CD4-positive, alpha-beta memory T cell (primary cell): Measurements from ENCODE around the gene COL16A1. TPM values are rescaled to one million over a fixed set of nuclear protein-coding genes. Genes with fewer than 3 reads are reported as not detected.
A peak's percentile ranks its signal among the peaks of the same experiment; 100 is the strongest.

Experiments used
- CTCF ChIA-PET: fragments of 350-600 bp; sonication (Branson Sonifier 250); formaldehyde crosslinking; loops from one replicate; lab custom pipeline; 2021; ENCODE audit warnings: inconsistent platforms; ENCODE audit not compliant: partially characterized antibody; lab: Charles Lee
- POLR2A ChIA-PET: fragments of 350-600 bp; sonication (Branson Sonifier 250); formaldehyde crosslinking; loops from one replicate; lab custom pipeline; 2021; ENCODE audit not compliant: partially characterized antibody; lab: Charles Lee
- DNase-seq, 5 donors: peaks; one replicate each; pipeline versions ENCODE4 v3.0.0 to v3.0.0-alpha.2; 2020 to 2022; ENCODE audit warnings: mixed read lengths in 1 of 5
- H3K27ac ChIP-seq: one replicate; pipeline ENCODE4 v1.7.0; 2013; ENCODE audit warnings: low read depth, low read length
- H3K27me3 ChIP-seq: 2 replicates; pipeline ENCODE4 v1.7.0; 2013; ENCODE audit warnings: mild to moderate bottlenecking, low read length, moderate library complexity; ENCODE audit not compliant: insufficient read depth
- H3K36me3 ChIP-seq: 2 replicates; pipeline ENCODE4 v1.7.0; 2013; ENCODE audit warnings: mild to moderate bottlenecking, low read length, moderate library complexity; ENCODE audit not compliant: insufficient read depth
- H3K4me1 ChIP-seq: 2 replicates; pipeline ENCODE4 v1.7.0; 2013; ENCODE audit warnings: mild to moderate bottlenecking, low read length, moderate library complexity; ENCODE audit not compliant: insufficient read depth
- H3K4me3 ChIP-seq, 2 donors: one replicate each; pipeline ENCODE4 v1.7.0; 2013; ENCODE audit warnings: low read length in 2 of 2, mild to moderate bottlenecking in 1 of 2
- H3K9me3 ChIP-seq, 2 donors: one replicate each; pipeline ENCODE4 v1.7.0; 2013; ENCODE audit warnings: low read length in 2 of 2, control low read depth in 1 of 2; ENCODE audit not compliant: control insufficient read depth in 1 of 2
- H3K27ac Mint-ChIP-seq, 7 donors: one replicate each; pipeline ENCODE4 v1.8.0; 2020 to 2021; ENCODE audit warnings: mixed read lengths in 7 of 7, mild to moderate bottlenecking in 6 of 7, inconsistent platforms in 3 of 7, moderate library complexity in 3 of 7
- H3K27me3 Mint-ChIP-seq, 2 donors: one replicate each; pipeline ENCODE4 v1.8.0; 2020 to 2021; ENCODE audit warnings: mixed read lengths in 2 of 2
- H3K36me3 Mint-ChIP-seq, 2 donors: one replicate each; pipeline ENCODE4 v1.8.0; 2020 to 2021; ENCODE audit warnings: mixed read lengths in 2 of 2, inconsistent platforms in 1 of 2, mild to moderate bottlenecking in 1 of 2
- H3K4me1 Mint-ChIP-seq, 4 donors: one replicate each; pipeline ENCODE4 v1.8.0; 2020 to 2021; ENCODE audit warnings: mixed read lengths in 4 of 4, mild to moderate bottlenecking in 1 of 4
- H3K4me3 Mint-ChIP-seq, 8 donors: one replicate each; pipeline ENCODE4 v1.8.0; 2020 to 2021; ENCODE audit warnings: mixed read lengths in 8 of 8, mild to moderate bottlenecking in 7 of 8, moderate library complexity in 6 of 8, inconsistent platforms in 3 of 8
- H3K9me3 Mint-ChIP-seq, 8 donors: one replicate each; pipeline ENCODE4 v1.8.0; 2020 to 2021; ENCODE audit warnings: mixed read lengths in 8 of 8, mild to moderate bottlenecking in 5 of 8, inconsistent platforms in 3 of 8, moderate library complexity in 1 of 8
- intact Hi-C: fragments of 100-400 bp; cut with micrococcal nuclease; formaldehyde crosslinking; loops from one replicate; pipeline ENCODE4 v1.15.1; 2023
- polyA plus RNA-seq, 2 donors: library from polyadenylated mRNA; unstranded; fragments of 300-500 nt; fragmentation: Illumina TruSeq; gene quantifications; one replicate each; pipeline ENCODE4 v1.2.3, GENCODE V29; 2021
- total RNA-seq, 2 experiments: library from RNA; stranded (reverse); gene quantifications; one replicate each; pipeline ENCODE4 v1.2.3, GENCODE V29; 2021

Gene COL16A1
- total and polyA plus RNA-seq, 4 experiments from 2014 or later = not detected

DNA sequence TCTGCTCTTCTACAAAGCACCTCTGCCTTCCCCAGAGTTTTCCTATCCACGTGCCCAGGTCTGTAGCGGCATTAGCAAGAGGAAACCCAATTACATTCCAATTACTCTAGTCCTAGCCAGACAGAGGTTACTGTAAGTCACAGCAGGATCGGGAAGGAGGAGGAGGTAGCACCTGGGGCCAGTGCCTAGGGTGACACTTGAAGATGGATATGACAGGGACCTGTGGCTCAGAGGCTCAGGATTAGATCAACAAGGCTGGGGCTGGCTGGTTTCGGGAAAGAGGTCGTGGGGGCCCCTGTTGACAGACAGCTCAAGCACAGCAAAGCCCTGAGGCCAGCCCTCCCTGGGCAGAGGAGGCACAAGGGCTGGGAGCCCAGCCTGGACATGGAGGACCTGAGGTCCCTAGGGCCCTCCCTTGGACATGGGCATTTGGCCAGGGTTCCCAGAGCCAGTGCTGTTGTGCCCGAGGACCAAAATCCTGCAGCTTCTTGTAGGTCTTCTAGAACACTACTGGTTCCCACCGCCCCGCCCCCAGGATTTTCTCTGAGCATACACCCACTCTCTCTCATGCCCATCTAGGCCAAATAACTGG lies 89.3 kb downstream of the COL16A1 start:
- ChIA-PET POLR2A (no interaction called here), CTCF (no interaction called here)
- peaks cover 0 to under 1% (median 0%) of the 10 kb centered on the region in 8 donors for H3K9me3 Mint-ChIP-seq
- H3K4me1 Mint-ChIP-seq = peaks cover 2 to 14% (median 8%) of the 10 kb centered on the region in 4 donors
- intact Hi-C loops = no loop called here
- no peak for DNase-seq
- H3K4me1 ChIP-seq = peaks cover 8% of the 10 kb centered on the region
- no peaks in the 10 kb centered on the region for H3K36me3 ChIP-seq
- peaks cover 17% of the 10 kb centered on the region for H3K27me3 ChIP-seq
- H3K27ac ChIP-seq = no peak overlapping the region
- peaks cover 16 to 33% of the 10 kb centered on the region in 2 donors for H3K27me3 Mint-ChIP-seq
- H3K36me3 Mint-ChIP-seq = no peaks in the 10 kb centered on the region
- no peak overlapping the region for H3K4me3 Mint-ChIP-seq
- H3K9me3 ChIP-seq = no peaks in the 10 kb centered on the region
- no peak overlapping the region for H3K4me3 ChIP-seq
- H3K27ac Mint-ChIP-seq = no peak overlapping the region

DNA sequence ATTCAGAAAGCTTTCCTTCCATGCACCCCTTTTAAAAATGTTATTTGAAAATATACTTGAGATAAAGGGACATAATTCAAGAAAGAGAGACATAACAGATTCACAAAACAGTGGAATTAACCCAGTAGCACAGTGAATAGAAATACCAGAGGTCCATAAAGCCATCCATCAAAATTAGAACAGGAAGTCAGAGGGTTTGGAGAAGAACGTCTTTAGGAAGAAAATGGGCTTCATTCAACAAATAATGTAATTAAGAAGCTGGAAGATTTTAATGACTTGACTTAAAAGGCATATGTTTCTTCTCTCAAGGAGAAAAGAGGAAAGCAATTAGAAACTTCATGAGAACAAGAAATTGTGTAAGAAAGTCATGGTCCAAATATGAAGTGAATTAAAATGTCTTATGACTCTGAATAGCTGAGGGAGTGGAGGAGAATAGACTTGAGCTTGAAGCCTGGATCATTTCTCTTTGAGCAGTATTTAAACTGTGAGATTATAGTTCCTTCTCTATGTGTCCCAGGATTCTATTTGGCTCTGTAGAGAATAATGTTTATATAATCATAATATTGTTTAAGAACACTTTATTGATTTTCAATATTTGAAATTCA lies 94.2 kb downstream of the COL16A1 start:
- POLR2A ChIA-PET = no interaction called here
- H3K36me3 Mint-ChIP-seq = no peaks in the 10 kb centered on the region

DNA sequence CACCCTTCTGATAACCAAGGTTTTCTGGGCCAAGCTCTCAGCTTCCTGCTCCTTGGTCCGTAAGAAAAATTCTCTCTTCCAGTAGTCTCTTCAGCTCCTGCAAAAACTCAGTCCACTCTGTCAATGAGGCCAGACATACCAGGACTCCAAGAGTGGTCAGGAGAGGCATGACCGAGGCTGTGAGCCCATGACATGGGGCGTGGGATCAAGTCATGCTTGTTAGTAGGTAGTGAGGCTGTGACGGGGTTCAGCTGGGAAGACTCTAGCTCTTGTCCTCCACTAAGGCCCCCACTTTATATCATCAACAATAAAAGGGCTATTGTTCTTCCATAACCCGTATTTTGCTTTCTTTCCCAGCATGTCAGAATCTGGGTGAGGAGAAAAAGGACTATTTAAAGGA lies 96.5 kb downstream of the COL16A1 start:
- H3K4me1 Mint-ChIP-seq = no peaks in the 10 kb centered on the region
- H3K27ac ChIP-seq = no peak overlapping the region
- POLR2A ChIA-PET = no interaction called here
- no peaks in the 10 kb centered on the region for H3K36me3 ChIP-seq
- H3K9me3 ChIP-seq = no peaks in the 10 kb centered on the region
- peak in 1 of 5 donors; percentile 13 for DNase-seq
- no peaks in the 10 kb centered on the region for H3K4me1 ChIP-seq
- intact Hi-C loops = no loop called here
- no peak overlapping the region for H3K4me3 ChIP-seq
- peaks cover 3% of the 10 kb centered on the region for H3K27me3 ChIP-seq
- H3K27ac Mint-ChIP-seq = peak overlapping the region in 1 of 7 donors; percentile 60
- no peak overlapping the region for H3K4me3 Mint-ChIP-seq
- H3K36me3 Mint-ChIP-seq = no peaks in the 10 kb centered on the region
- peaks cover 0 to 7% of the 10 kb centered on the region in 2 donors for H3K27me3 Mint-ChIP-seq
- H3K9me3 Mint-ChIP-seq = peaks cover 0 to 1% (median 0%) of the 10 kb centered on the region in 8 donors
- CTCF ChIA-PET = no interaction called here

More for the DNA sequence above, 94.2 kb downstream of the COL16A1 start:
- no peak overlapping the region for H3K27ac ChIP-seq
- Mint-ChIP-seq H3K4me3 (no peak overlapping the region), H3K27ac (no peak overlapping the region), H3K4me1 (no peaks in the 10 kb centered on the region), H3K27me3 (peaks cover 0 to 14% of the 10 kb centered on the region in 2 donors), H3K9me3 (peaks cover 0 to 1% (median 0%) of the 10 kb centered on the region in 8 donors)
- intact Hi-C loops = no loop called here
- no peaks in the 10 kb centered on the region for H3K36me3 ChIP-seq
- no peaks in the 10 kb centered on the region for H3K4me1 ChIP-seq
- H3K9me3 ChIP-seq = no peaks in the 10 kb centered on the region
- H3K4me3 ChIP-seq = no peak overlapping the region
- H3K27me3 ChIP-seq = peaks cover 3% of the 10 kb centered on the region
- CTCF ChIA-PET = interaction anchor here (1.1 kb wide), 1 partner anchor 9 kb away, joined by 4 read pairs; no protein-coding TSS in a partner anchor
- no peak for DNase-seq

DNA sequence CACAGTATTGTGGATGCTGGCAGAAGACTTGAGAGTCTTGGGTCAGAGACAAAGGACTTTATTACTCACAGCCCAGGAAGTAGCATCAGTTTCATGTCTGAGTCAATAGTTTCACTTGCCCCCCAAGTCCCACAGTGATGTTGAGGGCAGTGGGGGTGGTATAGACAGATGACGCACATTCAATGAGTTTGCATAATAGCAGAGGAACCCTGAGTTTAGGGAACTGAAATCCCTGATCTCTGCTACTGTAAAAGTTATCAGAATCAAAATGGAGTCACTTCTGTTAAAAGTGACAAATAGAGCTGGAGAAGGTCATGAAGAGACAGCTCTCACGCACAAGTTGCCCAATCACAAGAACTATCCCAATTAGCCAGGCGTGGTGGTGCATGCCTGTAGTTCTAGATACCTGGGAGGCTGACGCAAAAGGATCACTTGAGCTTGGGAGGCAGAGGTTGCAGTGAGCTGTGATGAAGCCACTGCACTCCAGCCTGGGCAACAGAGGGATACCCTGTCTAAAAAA lies 97.8 kb downstream of the COL16A1 start:
- Histone ChIP-seq H3K4me1 (no peaks in the 10 kb centered on the region), H3K27me3 (peaks cover 3% of the 10 kb centered on the region), H3K9me3 (no peaks in the 10 kb centered on the region), H3K4me3 (no peak overlapping the region), H3K36me3 (no peaks in the 10 kb centered on the region), H3K27ac (no peak overlapping the region)
- H3K4me3 Mint-ChIP-seq = no peak overlapping the region
- H3K27me3 Mint-ChIP-seq = peaks cover 0 to 4% of the 10 kb centered on the region in 2 donors
- H3K27ac Mint-ChIP-seq = no peak overlapping the region
- no peaks in the 10 kb centered on the region for H3K36me3 Mint-ChIP-seq
- H3K9me3 Mint-ChIP-seq = peaks cover 0 to 4% (median 0%) of the 10 kb centered on the region in 8 donors
- ChIA-PET CTCF (interaction anchor here (1.2 kb wide), 1 partner anchor 15 kb away, joined by 3 read pairs; no protein-coding TSS in a partner anchor), POLR2A (no interaction called here)
- DNase-seq = peak in 1 of 5 donors; percentile 2
- intact Hi-C loops = no loop called here
- H3K4me1 Mint-ChIP-seq = no peaks in the 10 kb centered on the region

Other genes starting within 250 kb of the COL16A1 start
- not detected for gene TINAGL1, start 127.5 kb downstream of the COL16A1 start, total RNA-seq
- not detected for gene TINAGL1, start 127.5 kb downstream of the COL16A1 start, polyA plus RNA-seq
- not detected for gene HCRTR1, start 86.3 kb downstream of the COL16A1 start, total RNA-seq
- not detected for gene HCRTR1, start 86.3 kb downstream of the COL16A1 start, polyA plus RNA-seq
- gene PEF1, start 59.1 kb downstream of the COL16A1 start, total RNA-seq = 10 to 100 TPM; 39.1 to 41.7 TPM
- gene PEF1, start 59.1 kb downstream of the COL16A1 start, polyA plus RNA-seq = 100 to 1,000 TPM in 1 of 2 donors, 10 to 100 TPM in 1; 84.7 to 124 TPM
- 1 to 10 TPM; 1.5 to 2.0 TPM for gene ADGRB2, start 60.3 kb upstream of the COL16A1 start, total RNA-seq
- under 1 TPM in 1 of 2 donors, not detected in 1; 0.55 TPM for gene ADGRB2, start 60.3 kb upstream of the COL16A1 start, polyA plus RNA-seq
- gene SPOCD1, start 112.0 kb upstream of the COL16A1 start, total RNA-seq = under 1 TPM; 0.61 to 0.94 TPM
- not detected for gene SPOCD1, start 112.0 kb upstream of the COL16A1 start, polyA plus RNA-seq
- gene PTP4A2, start 234.4 kb upstream of the COL16A1 start, total RNA-seq = 100 to 1,000 TPM; 254 to 276 TPM
- 100 to 1,000 TPM; 401 to 529 TPM for gene PTP4A2, start 234.4 kb upstream of the COL16A1 start, polyA plus RNA-seq